IMR-90 (cell line): ENCODE results near the gene RSBN1. TPM values are rescaled to one million over a fixed set of nuclear protein-coding genes. Genes with fewer than 3 reads are reported as not detected.

Experiments
- ATAC-seq: fragments of 200-7000 bp; cut with Tn5 transposase; 2 replicates; pipeline ENCODE4 v1.9.1; 2020; ENCODE audit warnings: low read depth, mild to moderate bottlenecking, moderate library complexity
- BruUV-seq: library from RNA; stranded (reverse); fragments of 400-500 nt; replicated peaks from 2 replicates; lab custom pipeline; 2021; lab: Mats Ljungman, UMichigan
- CTCF ChIA-PET: fragments of 300-600 bp; formaldehyde crosslinking; extraction: SDS; loops from one replicate; lab custom pipeline; 2021; ENCODE audit warnings: antibody characterized with exemption; lab: Yijun Ruan, JAX
- POLR2A ChIA-PET: fragments of 300-600 bp; sonication (Branson Sonifier 250); formaldehyde crosslinking; loops from one replicate; lab custom pipeline; 2022; ENCODE audit warnings: antibody characterized with exemption; ENCODE audit not compliant: unreplicated experiment; lab: Charles Lee
- DNase-seq: peaks from one replicate; pipeline ENCODE4 v3.0.0; 2013
- H2AFZ ChIP-seq: replicated peaks from 2 replicates; pipeline ENCODE3; 2013; ENCODE audit warnings: low read length, mild to moderate bottlenecking; ENCODE audit not compliant: poor library complexity
- H2AK5ac ChIP-seq: 2 replicates; pipeline ENCODE4 v1.6.1; 2013; ENCODE audit warnings: low read depth, low read length, inconsistent platforms
- H2AK9ac ChIP-seq: replicated peaks from 2 replicates; pipeline ENCODE3; 2013; ENCODE audit warnings: mild to moderate bottlenecking, low read depth, low read length, moderate library complexity; ENCODE audit not compliant: poor library complexity
- H2BK120ac ChIP-seq: 2 replicates; pipeline ENCODE4 v1.6.1; 2013; ENCODE audit warnings: low read depth, low read length, inconsistent platforms
- H2BK15ac ChIP-seq: 3 replicates; pipeline ENCODE4 v1.6.1; 2013; ENCODE audit warnings: low read depth, low read length, inconsistent platforms
- H2BK20ac ChIP-seq: 2 replicates; pipeline ENCODE4 v1.6.1; 2013; ENCODE audit warnings: low read depth, mild to moderate bottlenecking, inconsistent platforms, low read length, moderate library complexity
- H2BK5ac ChIP-seq: 2 replicates; pipeline ENCODE4 v1.6.1; 2013; ENCODE audit warnings: mild to moderate bottlenecking, low read depth, low read length, inconsistent platforms; ENCODE audit not compliant: poor library complexity, severe bottlenecking
- H3K14ac ChIP-seq: replicated peaks from 2 replicates; pipeline ENCODE4 v1.6.1; 2013; ENCODE audit warnings: low read depth, low read length, inconsistent platforms
- H3K18ac ChIP-seq: 2 replicates; pipeline ENCODE4 v1.6.1; 2013; ENCODE audit warnings: low read depth, low read length, control low read depth
- H3K23ac ChIP-seq: 2 replicates; pipeline ENCODE4 v1.6.1; 2013; ENCODE audit warnings: low read depth, low read length, inconsistent platforms
- H3K27ac ChIP-seq: 2 replicates; pipeline ENCODE4 v1.5.1; 2013; ENCODE audit warnings: mild to moderate bottlenecking, control low read depth, low read length; ENCODE audit not compliant: insufficient read depth
- H3K27me3 ChIP-seq: 2 replicates; pipeline ENCODE4 v1.6.1; 2013; ENCODE audit warnings: low read length; ENCODE audit not compliant: control insufficient read depth, insufficient read depth
- H3K36me3 ChIP-seq: 2 replicates; pipeline ENCODE4 v1.6.1; 2013; ENCODE audit warnings: low read length, mixed read lengths; ENCODE audit not compliant: control insufficient read depth, insufficient read depth
- H3K4ac ChIP-seq: 2 replicates; pipeline ENCODE4 v1.6.1; 2013; ENCODE audit warnings: low read depth, low read length, inconsistent platforms
- H3K4me1 ChIP-seq: 2 replicates; pipeline ENCODE4 v1.6.1; 2013; ENCODE audit warnings: low read length, mixed read lengths; ENCODE audit not compliant: control insufficient read depth, insufficient read depth
- H3K4me2 ChIP-seq: 2 replicates; pipeline ENCODE4 v1.6.1; 2013; ENCODE audit warnings: low read depth, mild to moderate bottlenecking, control low read depth, low read length, moderate library complexity
- H3K4me3 ChIP-seq: 2 replicates; pipeline ENCODE4 v1.5.1; 2013; ENCODE audit warnings: low read depth, mild to moderate bottlenecking, control low read depth, low read length, moderate library complexity; ENCODE audit not compliant: insufficient read depth
- H3K56ac ChIP-seq: 2 replicates; pipeline ENCODE4 v1.6.1; 2013; ENCODE audit warnings: low read length, inconsistent platforms; ENCODE audit not compliant: insufficient read depth; ENCODE audit errors: extremely low read depth
- H3K79me1 ChIP-seq, 2 experiments: 2 replicates each; pipeline ENCODE4 v1.6.1; 2013; ENCODE audit warnings: low read length in 2 of 2, inconsistent platforms in 1 of 2, low read depth in 1 of 2
- H3K9ac ChIP-seq: 2 replicates; pipeline ENCODE4 v1.6.1; 2013; ENCODE audit warnings: low read depth, low read length, control low read depth
- H3K9me1 ChIP-seq: 2 replicates; pipeline ENCODE4 v1.6.1; 2013; ENCODE audit warnings: low read length, inconsistent platforms; ENCODE audit not compliant: insufficient read depth
- H3K9me3 ChIP-seq: 2 replicates; pipeline ENCODE4 v1.6.1; 2013; ENCODE audit warnings: low read length; ENCODE audit not compliant: control insufficient read depth, insufficient read depth
- H4K20me1 ChIP-seq: 2 replicates; pipeline ENCODE4 v1.6.1; 2013; ENCODE audit warnings: low read length, inconsistent platforms; ENCODE audit not compliant: insufficient read depth
- H4K5ac ChIP-seq: 2 replicates; pipeline ENCODE4 v1.6.1; 2013; ENCODE audit warnings: mild to moderate bottlenecking, low read depth, low read length, control low read depth
- H4K8ac ChIP-seq, 2 experiments: 2 replicates each; pipeline ENCODE4 v1.6.1; 2013; ENCODE audit warnings: low read depth in 2 of 2, low read length in 2 of 2, control low read depth in 1 of 2, inconsistent platforms in 1 of 2
- H4K91ac ChIP-seq: 2 replicates; pipeline ENCODE4 v1.6.1; 2013; ENCODE audit warnings: low read depth, low read length, inconsistent platforms; ENCODE audit not compliant: insufficient read depth
- CEBPB ChIP-seq: IDR thresholded peaks from 2 replicates; pipeline ENCODE4 v1.6.1; 2012; ENCODE audit warnings: low read depth, low read length, improper control_type of control experiment
- CHD1 ChIP-seq: IDR thresholded peaks from 2 replicates; pipeline ENCODE4 v1.6.1; 2012; ENCODE audit warnings: low read depth, low read length, improper control_type of control experiment
- FOS ChIP-seq: fragments of 150-350 bp; IDR thresholded peaks from 2 replicates; pipeline ENCODE4 v1.6.1; 2016; ENCODE audit warnings: low read depth, low read length
- MAFK ChIP-seq: IDR thresholded peaks from 2 replicates; pipeline ENCODE4 v1.6.1; 2012; ENCODE audit warnings: low read depth, low read length, improper control_type of control experiment
- MAZ ChIP-seq: IDR thresholded peaks from 2 replicates; pipeline ENCODE4 v1.6.1; 2012; ENCODE audit warnings: low read depth, mild to moderate bottlenecking, low read length, improper control_type of control experiment, moderate library complexity, borderline replicate concordance
- NFE2L2 ChIP-seq: fragments of 150-350 bp; IDR thresholded peaks from 2 replicates; pipeline ENCODE4 v1.6.1; 2016; ENCODE audit warnings: low read depth, mild to moderate bottlenecking, low read length
- POLR2A ChIP-seq: IDR thresholded peaks from 2 replicates; pipeline ENCODE4 v1.6.1; 2012; ENCODE audit warnings: mild to moderate bottlenecking, low read depth, low read length
- RAD21 ChIP-seq: IDR thresholded peaks from 2 replicates; pipeline ENCODE4 v1.6.1; 2012; ENCODE audit warnings: low read length, improper control_type of control experiment
- RCOR1 ChIP-seq: IDR thresholded peaks from 2 replicates; pipeline ENCODE4 v1.6.1; 2012; ENCODE audit warnings: mild to moderate bottlenecking, low read length, improper control_type of control experiment; ENCODE audit not compliant: insufficient replicate concordance
- SMC3 ChIP-seq: fragments of 150-350 bp; IDR thresholded peaks from 2 replicates; pipeline ENCODE4 v1.6.1; 2016; ENCODE audit warnings: low read depth, mild to moderate bottlenecking, antibody characterized with exemption, low read length, moderate library complexity
- WGBS, 2 experiments: methylation state at CpG; one replicate each; pipeline versions ENCODE4 v1.1.5 to v1.1.7; 2013; ENCODE audit warnings: missing lambda C conversion rate in 2 of 2; ENCODE audit not compliant: insufficient read length in 1 of 2; ENCODE audit errors: extremely low coverage in 2 of 2; 5-methylcytosine and 5-hydroxymethylcytosine counted together
- dilution Hi-C: fragments of 300-500 bp; cut with HindIII; formaldehyde crosslinking; loops from one replicate; pipeline ENCODE4 v1.14.3; 2018; ENCODE audit warnings: low sequenced_read_pairs; ENCODE audit not compliant: unreplicated experiment
- in situ Hi-C: fragments of 300-500 bp; cut with MboI; formaldehyde crosslinking; loops from 3 replicates; pipeline ENCODE4 v1.14.3; 2019; ENCODE audit warnings: low sequenced_read_pairs, inconsistent platforms, mixed read lengths
- intact Hi-C: fragments of 100-400 bp; cut with micrococcal nuclease; formaldehyde crosslinking; loops from 2 replicates; pipeline ENCODE4 v1.10.0; 2022
- polyA plus RNA-seq, 3 experiments: library from polyadenylated mRNA; depleted of rRNA; stranded (reverse); fragments of >200 nt; gene quantifications; 2 replicates each; pipeline ENCODE4 v1.2.3, GENCODE V29; 2012; ENCODE audit warnings: low replicate concordance in 1 of 3
- total RNA-seq: library from RNA; depleted of rRNA; stranded (reverse); fragments of >200 nt; gene quantifications from 2 replicates; pipeline ENCODE4 v1.2.3, GENCODE V29; 2012
- TF ChIP-seq, protein P1 (sequence below): conservative IDR thresholded peaks from 2 replicates; pipeline ENCODE4 v1.5.1; 2012; ENCODE audit warnings: mild to moderate bottlenecking, low read depth, low read length, improper control_type of control experiment
- TF ChIP-seq, protein P2 (sequence below): fragments of 150-350 bp; IDR thresholded peaks from 2 replicates; pipeline ENCODE4 v1.6.1; 2017; ENCODE audit warnings: mild to moderate bottlenecking, antibody characterized with exemption, low read length, low read depth
- TF ChIP-seq, protein P3 (sequence below): fragments of 150-350 bp; IDR thresholded peaks from 2 replicates; pipeline ENCODE4 v1.6.1; 2016; ENCODE audit warnings: low read depth, mild to moderate bottlenecking, low read length, moderate library complexity, borderline replicate concordance

The RSBN1 gene
- total and polyA plus RNA-seq, 2 of the 4 experiments (the other 2 are of a cell fraction), result 5.3 to 11.7 TPM

DNA sequence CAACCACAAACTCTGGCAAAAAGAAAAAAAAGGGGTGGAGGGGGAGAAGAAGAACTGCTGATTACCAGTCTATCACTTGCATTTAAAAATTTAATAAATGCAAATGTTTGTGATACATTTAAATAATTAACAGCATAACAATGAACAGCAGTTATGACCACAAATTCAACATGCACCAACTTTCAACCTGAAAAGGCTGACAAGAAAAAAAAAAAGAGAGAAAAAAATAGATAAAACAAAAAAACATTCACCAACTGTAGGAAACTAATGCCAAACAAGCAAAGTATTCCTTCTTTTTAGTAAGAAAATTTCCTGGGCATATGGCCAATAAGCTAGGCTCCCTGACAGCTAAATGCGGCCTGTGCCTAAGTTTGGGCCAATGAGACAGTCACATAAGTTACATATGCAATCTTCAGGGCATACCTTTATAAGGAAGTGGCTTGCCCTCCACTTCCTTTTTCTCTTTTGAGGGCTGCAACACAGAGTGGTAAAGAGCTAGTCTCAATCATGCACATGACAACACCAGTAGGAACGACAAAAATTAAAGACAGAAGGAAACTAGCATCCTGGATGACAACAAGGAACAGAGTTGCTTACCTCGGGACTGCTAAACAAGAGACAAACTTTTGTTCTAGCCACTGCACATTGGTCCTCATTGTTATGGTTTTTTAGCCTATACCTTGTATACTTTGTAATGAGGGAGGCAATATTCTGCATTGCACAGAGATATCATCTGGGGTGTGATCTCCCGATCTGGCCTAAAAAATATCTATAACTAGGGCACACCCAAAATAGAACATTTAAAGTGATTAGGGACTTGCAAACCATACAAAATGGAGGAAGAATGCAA lies 28.8 kb downstream of the RSBN1 start:
- 0 out of 2 replicates have a peak overlapping the region, but pooled peaks have one; percentile 0 for H4K91ac ChIP-seq
- H3K36me3 ChIP-seq, result no peaks in the 10 kb centered on the region
- no peak overlapping the region for H2BK20ac ChIP-seq
- BruUV-seq, result no TSS peak
- ATAC-seq, result no peak; the same call in 1 of the 2 replicates
- H4K20me1 ChIP-seq, result peaks cover 19% of the 10 kb centered on the region; the same call in 1 of the 2 replicates
- POLR2A ChIA-PET, result interaction anchor here (1.0 kb wide), 1 partner anchor 29 kb away, joined by 3 read pairs; the partner anchor contains the start of gene RSBN1
- H4K8ac ChIP-seq, result peak overlapping the region in 1 of 2 experiments; percentile 49; a peak in 1 of 4 replicates
- peak overlapping the region; percentile 2; the same call in 1 of the 2 replicates for H3K4ac ChIP-seq
- H3K9me3 ChIP-seq, result no peaks in the 10 kb centered on the region
- H3K9me1 ChIP-seq, result peaks cover 3% of the 10 kb centered on the region; the same call in 1 of the 2 replicates
- dilution Hi-C loops (no loop called here), intact Hi-C loops (no loop called here), in situ Hi-C loops (no loop called here)
- peak overlapping the region; percentile 9; the same call in 1 of the 2 replicates for H3K23ac ChIP-seq
- H3K27ac ChIP-seq, result peak overlapping the region; percentile 37; the same call in 1 of the 2 replicates
- peak overlapping the region; percentile 74; the same call in 1 of the 2 replicates for H3K18ac ChIP-seq
- H3K79me1 ChIP-seq, result peaks cover 41 to 73% of the 10 kb centered on the region in 2 experiments
- no peak overlapping the region for H2AK9ac ChIP-seq
- H3K4me1 ChIP-seq, result peaks cover 14% of the 10 kb centered on the region
- H2AFZ ChIP-seq, result no peak overlapping the region
- peak overlapping the region; percentile 33; the same call in 1 of the 2 replicates for H3K4me2 ChIP-seq
- no peak overlapping the region for H3K14ac ChIP-seq
- peak overlapping the region; percentile 25; the same call in 1 of the 2 replicates for H4K5ac ChIP-seq
- CTCF ChIA-PET, result interaction anchor here (0.6 kb wide), 2 partner anchors 475 to 644 kb away, joined by 3 to 4 read pairs; no protein-coding TSS in a partner anchor
- no peak overlapping the region for H3K9ac ChIP-seq
- no peak overlapping the region for H2BK120ac ChIP-seq
- H3K4me3 ChIP-seq, result no peak overlapping the region
- H2AK5ac ChIP-seq, result no peak overlapping the region
- H3K27me3 ChIP-seq, result no peaks in the 10 kb centered on the region
- H3K56ac ChIP-seq, result no peak overlapping the region
- WGBS, 2 experiments, result no CpG with 5 or more reads among the region's 4 CpGs
- peak; percentile 36 for DNase-seq
- H2BK5ac ChIP-seq, result peak overlapping the region; percentile 46
- no peak overlapping the region for H2BK15ac ChIP-seq
- TF ChIP-seq FOS (no peak), MAFK (no peak), RCOR1 (no peak), NFE2L2 (no peak), CEBPB (no peak), POLR2A (no peak), RAD21 (no peak), SMC3 (no peak), CHD1 (no peak), MAZ (no peak)
- TF ChIP-seq, protein P1, sequence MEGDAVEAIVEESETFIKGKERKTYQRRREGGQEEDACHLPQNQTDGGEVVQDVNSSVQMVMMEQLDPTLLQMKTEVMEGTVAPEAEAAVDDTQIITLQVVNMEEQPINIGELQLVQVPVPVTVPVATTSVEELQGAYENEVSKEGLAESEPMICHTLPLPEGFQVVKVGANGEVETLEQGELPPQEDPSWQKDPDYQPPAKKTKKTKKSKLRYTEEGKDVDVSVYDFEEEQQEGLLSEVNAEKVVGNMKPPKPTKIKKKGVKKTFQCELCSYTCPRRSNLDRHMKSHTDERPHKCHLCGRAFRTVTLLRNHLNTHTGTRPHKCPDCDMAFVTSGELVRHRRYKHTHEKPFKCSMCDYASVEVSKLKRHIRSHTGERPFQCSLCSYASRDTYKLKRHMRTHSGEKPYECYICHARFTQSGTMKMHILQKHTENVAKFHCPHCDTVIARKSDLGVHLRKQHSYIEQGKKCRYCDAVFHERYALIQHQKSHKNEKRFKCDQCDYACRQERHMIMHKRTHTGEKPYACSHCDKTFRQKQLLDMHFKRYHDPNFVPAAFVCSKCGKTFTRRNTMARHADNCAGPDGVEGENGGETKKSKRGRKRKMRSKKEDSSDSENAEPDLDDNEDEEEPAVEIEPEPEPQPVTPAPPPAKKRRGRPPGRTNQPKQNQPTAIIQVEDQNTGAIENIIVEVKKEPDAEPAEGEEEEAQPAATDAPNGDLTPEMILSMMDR, result no peak
- TF ChIP-seq, protein P2, sequence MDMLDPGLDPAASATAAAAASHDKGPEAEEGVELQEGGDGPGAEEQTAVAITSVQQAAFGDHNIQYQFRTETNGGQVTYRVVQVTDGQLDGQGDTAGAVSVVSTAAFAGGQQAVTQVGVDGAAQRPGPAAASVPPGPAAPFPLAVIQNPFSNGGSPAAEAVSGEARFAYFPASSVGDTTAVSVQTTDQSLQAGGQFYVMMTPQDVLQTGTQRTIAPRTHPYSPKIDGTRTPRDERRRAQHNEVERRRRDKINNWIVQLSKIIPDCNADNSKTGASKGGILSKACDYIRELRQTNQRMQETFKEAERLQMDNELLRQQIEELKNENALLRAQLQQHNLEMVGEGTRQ, result no peak
- TF ChIP-seq, protein P3, sequence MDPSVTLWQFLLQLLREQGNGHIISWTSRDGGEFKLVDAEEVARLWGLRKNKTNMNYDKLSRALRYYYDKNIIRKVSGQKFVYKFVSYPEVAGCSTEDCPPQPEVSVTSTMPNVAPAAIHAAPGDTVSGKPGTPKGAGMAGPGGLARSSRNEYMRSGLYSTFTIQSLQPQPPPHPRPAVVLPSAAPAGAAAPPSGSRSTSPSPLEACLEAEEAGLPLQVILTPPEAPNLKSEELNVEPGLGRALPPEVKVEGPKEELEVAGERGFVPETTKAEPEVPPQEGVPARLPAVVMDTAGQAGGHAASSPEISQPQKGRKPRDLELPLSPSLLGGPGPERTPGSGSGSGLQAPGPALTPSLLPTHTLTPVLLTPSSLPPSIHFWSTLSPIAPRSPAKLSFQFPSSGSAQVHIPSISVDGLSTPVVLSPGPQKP, result no peak
